G401 (cell line): ENCODE measurements around the gene DGUOK. TPM values are rescaled to one million over a fixed set of nuclear protein-coding genes. Genes with fewer than 3 reads are reported as not detected.
A peak's percentile ranks its signal among the peaks of the same experiment; 100 is the strongest.
"Not testable (repeated sequence)": the region's sequence is repeated elsewhere in the genome, so short reads cannot be mapped to it uniquely, and the experiment has no call there.

Source experiments
- DNase-seq: peaks from one replicate; pipeline ENCODE4 v3.0.0-alpha.2; 2015; ENCODE audit warnings: low spot score
- in situ Hi-C: cut with HindIII; loops from 2 replicates; pipeline ENCODE4 v1.10.0; 2016; ENCODE audit warnings: low sequenced_read_pairs, mixed read lengths
- total RNA-seq: library from RNA; depleted of rRNA; stranded (reverse); fragments of >200 nt; shearing (Covaris generic); gene quantifications from 2 replicates; pipeline ENCODE4 v1.2.3, GENCODE V29; 2014

DGUOK gene
- total RNA-seq, 1 experiment from 2014 or later, result 68.9 TPM

DNA sequence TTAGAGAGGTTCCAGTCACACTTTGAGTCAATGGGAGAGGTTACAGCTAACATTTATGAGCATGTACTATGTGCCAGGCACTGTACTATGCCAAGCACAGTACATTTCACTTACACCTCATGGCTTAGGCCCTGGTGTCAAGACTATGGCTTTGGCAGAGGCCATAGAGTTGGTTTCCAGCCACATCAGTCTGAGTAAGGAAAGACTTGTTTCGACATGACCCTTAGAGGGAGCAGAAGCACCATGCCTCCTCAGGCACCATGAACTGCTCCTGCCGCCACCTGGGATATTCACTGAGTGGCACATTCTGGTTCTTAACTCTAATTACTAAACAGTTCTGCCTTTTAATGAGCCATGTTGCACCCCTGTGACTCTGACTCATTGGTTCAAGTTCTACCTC is 12.7 kb downstream of the DGUOK start:
- no peak for DNase-seq
- in situ Hi-C loops, result no loop called here

DNA sequence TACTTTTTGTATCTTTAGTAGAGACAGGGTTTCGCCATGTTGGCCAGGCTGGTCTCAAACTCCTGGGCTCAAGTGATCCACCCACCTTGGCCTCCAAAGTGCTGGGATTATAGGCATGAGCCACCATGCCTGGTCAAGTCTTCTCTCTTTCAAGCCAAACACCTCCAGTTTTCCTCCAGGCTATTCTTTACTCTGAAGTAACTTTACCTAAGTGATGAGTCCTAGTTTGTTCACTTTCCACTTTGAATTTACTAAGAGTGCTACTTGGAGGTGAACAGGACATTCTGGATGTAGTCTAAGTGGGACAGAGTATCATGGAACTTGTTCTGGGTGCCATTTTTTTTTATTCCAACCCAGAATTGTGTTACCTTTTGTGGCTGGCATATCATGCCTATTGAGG is 13.4 kb downstream of the DGUOK start:
- DNase-seq, in situ Hi-C loops: not testable (repeated sequence)

DNA sequence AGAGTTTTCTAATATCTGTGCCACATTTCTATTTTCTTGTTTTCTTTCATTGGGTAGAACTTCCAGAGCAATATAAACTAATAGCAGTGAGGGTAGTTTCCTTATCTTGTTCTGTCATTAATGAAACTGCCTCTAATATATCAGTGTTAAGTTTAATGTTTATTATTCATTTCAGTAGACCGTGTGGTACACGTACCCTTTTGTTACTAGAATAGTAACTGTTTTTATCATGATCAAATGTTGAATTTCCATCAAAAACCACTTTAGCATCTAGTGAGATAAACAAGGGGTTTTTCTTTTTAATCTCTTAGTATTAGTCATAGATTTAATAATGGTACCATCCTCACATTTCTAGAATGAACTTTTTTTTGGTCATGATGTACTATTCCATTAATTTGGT is 16.0 kb downstream of the DGUOK start:
- DNase-seq, result no peak
- in situ Hi-C loops, result no loop called here

DNA sequence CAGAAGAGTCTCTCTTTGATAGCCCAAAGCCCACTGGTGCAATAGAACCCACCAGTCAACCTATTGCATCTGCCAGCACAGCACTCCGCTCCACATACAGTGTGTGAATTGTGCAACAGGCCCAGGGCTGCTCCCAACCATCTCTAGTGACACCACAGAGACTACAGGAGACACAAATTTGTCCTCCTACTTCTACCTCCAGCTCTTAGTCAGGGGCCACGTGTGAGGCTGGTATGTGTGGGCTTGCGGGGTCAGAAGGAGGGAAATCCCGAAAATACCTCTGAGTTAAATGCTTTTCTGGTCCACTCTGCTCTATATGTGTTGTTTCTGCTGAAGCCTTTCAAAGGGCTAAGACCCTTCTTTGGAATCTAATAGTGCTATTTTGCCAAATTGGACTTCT is 18.0 kb downstream of the DGUOK start:
- no peak for DNase-seq
- in situ Hi-C loops, result no loop called here

DNA sequence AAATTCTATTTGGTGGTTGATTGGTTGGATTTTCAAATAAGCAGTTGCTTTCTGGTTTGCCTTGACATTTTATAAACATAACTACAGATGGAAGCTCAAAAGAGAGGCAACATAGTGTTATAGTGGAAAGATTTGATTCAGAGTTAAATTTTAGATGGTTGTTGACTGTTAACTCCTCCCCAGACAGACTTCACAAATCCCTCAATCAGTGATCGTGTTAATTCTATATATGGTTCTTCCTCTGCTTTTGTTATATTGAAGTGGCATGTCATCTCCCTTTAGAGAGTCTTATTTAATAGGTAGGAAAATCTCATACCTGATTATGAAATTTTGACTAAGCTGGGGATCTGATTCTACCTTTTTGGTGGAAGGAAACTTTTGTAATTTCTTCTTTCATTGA is 19.5 kb downstream of the DGUOK start:
- in situ Hi-C loops, result no loop called here

DNA sequence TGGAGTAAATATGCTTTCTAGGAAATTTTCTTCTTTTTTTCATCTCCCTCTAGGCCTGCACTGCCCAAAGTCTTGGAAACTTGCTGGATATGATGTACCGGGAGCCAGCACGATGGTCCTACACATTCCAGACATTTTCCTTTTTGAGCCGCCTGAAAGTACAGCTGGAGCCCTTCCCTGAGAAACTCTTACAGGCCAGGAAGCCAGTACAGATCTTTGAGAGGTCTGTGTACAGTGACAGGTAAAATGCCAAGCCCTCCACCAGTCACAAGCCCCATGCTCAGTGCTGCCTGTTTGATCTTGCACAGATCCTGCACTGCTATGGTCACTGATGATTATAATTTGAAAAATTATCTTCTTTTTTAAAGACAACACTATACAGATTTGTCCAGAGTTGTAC is 20.0 kb downstream of the DGUOK start:
- no peak for DNase-seq
- in situ Hi-C loops, result no loop called here

More for the DNA sequence above, 19.5 kb downstream of the DGUOK start:
- DNase-seq, result no peak

DNA sequence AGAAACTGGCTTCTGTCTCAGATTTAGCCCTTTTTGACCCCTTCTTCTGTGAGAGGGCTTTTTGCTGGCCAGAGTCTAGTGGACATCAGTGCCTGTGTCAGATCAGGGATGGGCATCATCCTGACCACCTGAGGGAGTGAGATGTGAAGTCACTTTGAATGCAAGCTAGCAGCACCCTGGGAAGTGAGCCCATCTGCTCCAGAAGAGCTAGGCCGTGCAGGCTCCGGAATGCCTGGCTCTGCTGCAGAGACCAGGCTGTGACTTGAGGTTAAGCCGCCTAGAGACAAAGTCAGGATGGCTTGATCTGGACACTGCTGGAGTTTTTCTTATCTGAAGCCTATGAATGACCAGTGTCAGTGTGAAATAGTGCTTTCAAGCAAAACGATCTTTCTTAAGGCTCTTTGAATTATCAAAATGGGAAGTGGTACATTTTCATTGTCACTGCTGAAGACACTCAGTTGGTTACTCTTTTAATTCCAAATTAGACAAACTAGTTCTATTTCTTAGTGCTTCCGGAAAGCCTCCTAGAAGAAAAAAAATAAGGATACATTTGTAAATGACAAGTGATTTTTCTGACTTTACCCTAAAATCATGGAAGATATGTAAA is 20.8 kb downstream of the DGUOK start:
- in situ Hi-C loops, result no loop called here
- peak; percentile 87 for DNase-seq

DNA sequence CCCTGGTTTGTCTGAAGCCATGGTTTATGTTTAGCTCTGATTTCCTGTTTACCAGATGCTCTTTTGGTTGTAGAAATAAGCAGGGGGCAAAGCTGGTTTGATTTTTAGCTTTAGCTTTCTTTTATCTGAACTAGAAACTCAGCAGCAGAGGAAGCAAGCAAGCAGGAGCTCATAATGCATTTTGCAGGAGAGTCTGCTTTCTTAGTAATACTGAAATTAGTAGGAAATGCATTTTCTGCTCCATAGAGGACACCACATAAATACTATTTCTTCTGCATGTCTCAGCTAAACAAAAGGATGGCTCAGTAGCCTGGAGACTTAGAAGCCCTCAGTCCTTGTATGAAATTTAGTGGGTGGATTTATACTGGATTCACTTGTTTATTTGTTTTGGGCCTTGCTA is 23.1 kb downstream of the DGUOK start:
- in situ Hi-C loops, result no loop called here
- no peak for DNase-seq

DNA sequence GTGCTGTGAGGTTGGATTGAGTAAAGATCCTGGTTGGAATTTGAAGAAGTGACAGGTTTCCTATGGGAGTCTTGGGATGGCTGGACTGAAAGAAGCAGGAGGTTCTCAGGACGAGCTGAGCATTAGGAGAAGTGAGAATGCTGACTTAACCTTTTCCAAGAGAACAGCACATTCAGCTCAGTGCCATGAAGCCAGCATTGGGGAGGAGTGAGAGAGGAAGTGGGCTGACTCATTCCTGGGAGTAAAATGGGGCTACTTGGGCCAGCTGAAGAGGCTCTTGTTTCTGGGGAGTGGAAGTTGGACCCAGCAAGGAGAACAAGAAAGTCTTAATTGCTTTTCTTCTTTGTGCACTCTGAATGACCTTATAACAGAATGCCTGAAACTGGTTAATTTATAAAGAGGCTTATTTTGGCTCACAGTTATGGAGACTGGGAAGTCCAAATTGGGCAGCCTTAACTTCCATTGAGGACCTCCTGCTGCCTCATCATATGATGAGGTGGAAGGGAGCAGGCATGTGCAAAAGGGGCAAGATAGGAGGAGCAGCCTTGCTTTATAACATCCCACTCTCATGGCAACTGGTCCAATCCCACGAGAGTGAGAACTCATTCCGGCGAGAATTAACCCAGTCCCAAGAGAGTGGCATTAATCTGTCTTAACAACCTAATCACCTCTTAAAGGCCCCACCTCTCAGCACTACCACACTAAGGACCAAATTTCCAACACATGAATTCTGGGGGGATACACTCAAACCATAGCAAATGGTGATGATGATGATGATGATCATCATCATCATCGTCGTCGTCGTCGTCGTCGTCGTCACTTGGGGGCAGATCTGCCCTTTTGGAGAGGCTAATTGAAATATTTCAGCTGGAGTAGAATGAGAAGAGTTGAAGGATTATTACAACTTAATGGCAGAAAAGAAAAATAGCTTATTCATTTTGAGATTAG is 26.1 kb downstream of the DGUOK start:
- in situ Hi-C loops, result no loop called here

DNA sequence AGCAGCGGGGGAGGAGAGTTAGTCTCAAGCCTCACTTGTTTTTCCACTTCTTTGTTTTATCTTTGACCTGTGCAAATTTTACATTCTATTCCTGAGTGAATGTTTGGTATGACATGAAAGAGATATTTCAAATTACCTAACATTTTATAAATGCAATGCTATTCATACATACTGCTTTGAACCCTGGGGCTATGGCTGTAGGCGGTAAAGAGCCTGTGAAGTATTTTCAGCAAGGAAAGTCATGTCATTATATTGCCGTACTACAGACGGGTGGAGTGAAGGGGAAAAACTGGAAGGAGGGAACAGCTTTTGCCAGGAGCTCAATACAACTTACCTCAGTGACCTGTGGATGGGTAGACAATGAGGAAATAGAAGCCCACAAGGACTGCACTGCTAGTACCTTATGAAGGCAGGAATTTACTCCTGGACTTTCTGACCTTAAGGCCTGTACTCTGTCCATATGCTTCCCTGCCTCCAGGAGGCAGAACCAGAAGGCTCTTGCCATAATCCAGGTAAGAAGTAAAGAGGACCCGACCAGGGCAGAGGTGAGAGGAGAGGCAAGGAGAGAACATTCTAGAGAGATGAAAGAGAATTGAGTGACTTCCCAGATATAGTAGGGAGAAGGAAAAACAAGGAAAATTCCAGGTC is 29.7 kb downstream of the DGUOK start:
- DNase-seq, result no peak
- in situ Hi-C loops, result no loop called here

More for the DNA sequence above, 26.1 kb downstream of the DGUOK start:
- no peak for DNase-seq

DNA sequence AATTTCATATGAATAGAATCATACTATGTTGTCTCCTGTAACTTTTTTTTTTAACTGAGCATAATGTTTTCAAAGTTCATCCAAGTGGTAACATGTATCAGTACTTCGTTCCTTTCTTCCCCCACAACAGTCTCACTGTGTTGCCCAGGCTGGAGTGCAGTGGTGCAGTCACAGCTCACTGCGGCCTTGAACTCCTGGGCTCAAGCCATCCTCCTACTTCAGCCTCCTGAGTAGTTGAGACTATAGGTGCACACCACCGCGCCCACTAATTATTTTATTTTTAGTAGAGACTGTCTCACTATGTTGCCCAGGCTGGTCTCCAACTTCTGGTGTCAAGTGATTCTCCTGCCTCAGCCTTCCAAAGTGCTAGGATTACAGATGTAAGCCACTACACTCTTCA is 34.6 kb downstream of the DGUOK start:
- DNase-seq, result no peak
- in situ Hi-C loops, result no loop called here

DNA sequence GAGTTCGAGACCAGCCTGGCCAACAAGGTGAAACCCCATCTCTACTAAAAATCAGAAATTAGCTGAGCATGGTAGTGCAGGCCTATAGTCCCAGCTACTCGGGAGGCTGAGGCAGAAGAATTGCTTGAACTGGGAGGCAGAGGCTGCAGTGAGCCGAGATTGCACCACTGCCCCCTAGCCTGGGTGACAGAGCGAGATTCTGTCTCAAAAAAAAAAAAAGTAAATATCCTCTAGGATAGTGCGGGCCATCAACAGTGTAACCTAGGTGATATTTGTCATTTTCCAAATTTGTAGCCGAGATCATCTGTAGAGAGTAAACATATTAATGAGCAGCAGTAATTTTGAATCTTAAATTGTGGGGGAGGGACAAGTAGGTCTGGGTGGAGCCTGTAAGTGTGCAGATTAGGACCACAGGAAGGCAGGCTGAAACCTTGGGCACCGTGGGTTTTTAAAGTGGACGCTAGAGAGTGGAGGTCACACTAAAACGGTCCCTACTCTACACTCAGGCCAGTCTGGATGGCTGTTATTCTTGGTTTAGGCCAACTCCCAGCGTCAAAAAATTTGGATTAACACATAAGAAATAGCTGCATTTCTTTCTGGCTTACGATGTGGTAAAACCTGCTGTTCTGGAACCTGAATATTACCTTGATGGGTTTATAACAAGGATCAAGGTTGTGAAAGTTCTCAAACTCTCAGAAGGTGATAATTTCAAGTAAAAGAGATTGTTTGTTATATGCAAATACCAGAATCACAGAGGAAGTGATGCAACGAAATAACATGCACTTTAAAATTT is 35.3 kb downstream of the DGUOK start:
- in situ Hi-C loops, result no loop called here
- DNase-seq, result no peak

DNA sequence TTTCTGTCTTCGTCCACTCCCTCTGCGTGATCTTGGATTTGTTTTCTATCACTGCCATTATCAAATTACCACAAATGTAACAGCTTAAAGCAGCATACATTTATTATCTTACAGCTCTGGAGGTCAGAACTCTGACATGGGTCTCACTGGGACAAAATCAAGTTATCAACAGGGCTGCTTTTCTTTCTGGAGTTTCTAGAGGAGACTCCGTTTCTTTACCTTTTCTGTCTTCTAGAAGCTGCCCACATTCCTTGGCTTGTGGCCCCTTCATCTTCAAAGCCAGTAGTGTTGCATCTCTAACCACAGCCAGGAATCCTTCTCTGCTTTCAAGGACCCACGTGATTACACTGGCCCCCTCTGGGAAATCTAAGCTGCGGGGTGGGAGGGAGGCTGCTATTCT is 36.1 kb downstream of the DGUOK start:
- in situ Hi-C loops, result no loop called here
- no peak for DNase-seq

DNA sequence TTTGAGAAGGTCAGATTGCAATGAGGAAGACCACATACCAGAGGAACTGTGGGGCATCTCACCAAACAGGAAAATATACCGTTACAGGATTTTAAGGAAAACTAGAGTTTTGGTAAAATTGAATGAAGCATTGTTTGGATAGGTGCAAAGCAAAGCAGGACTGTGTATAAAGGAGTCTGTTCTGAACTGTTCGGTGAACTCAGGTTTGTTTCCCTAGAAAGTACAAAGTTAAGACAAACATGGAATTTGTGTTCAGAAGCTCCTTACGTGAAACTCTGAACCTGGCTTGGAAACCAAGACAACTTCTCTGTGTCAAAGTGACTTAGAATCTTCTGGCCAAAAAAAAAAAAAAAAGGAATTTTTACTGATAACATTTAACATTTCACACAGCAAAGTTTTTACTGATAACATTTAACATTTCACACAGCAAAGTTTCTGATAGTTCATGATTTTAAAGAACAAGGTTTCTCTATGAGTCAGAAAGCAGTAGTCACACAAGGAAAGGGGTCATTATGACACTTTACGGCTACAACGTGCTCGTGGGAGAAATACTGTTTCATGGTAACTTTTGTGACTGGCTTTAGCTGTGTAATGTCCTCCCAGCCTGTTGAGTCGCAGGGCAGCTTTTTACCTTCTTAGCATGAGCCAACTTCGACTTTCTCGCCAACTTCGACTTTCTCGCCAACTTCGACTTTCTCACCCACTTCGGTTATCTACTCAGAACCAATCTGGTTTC is 36.9 kb downstream of the DGUOK start:
- in situ Hi-C loops, result no loop called here
- no peak for DNase-seq

DNA sequence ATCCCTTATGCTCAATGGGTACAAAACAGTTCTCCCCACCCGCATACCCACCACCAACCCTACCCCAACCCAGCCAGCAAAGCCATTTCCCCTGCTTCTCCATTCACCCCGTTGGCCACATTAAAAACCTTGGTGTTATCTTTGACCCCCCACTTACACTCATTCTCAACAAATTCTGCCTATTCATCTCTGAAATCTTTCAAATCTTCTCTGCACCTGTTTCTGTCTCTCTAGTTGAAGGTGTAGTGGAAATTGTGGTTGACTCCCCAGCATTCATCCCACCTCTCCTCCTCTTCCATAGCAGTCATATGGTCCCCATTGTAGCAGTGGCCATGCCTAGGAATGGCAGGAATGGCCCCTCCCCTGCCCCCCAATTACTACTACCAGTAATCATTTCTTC is 37.5 kb downstream of the DGUOK start:
- in situ Hi-C loops, result no loop called here

DNA sequence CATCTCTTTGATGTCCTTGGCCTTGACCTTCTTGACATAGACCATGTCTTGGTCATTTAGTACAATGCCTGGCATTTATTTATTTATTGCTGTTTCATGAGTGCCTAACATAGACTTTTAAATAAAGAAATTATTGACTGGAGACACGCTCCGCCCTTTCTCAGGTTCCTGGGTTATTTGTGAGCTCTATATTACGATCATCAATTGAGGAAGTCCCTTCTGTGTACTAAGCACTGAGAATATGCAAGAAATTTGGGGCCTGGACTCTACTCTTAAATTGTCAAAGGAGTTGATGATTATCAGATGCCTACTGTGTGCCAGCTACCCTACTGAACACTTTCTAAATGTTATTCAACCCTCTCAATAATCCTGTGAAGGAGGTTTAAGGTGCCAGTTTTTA is 38.4 kb downstream of the DGUOK start:
- in situ Hi-C loops, result no loop called here

More for the DNA sequence above, 37.5 kb downstream of the DGUOK start:
- DNase-seq, result no peak

DNA sequence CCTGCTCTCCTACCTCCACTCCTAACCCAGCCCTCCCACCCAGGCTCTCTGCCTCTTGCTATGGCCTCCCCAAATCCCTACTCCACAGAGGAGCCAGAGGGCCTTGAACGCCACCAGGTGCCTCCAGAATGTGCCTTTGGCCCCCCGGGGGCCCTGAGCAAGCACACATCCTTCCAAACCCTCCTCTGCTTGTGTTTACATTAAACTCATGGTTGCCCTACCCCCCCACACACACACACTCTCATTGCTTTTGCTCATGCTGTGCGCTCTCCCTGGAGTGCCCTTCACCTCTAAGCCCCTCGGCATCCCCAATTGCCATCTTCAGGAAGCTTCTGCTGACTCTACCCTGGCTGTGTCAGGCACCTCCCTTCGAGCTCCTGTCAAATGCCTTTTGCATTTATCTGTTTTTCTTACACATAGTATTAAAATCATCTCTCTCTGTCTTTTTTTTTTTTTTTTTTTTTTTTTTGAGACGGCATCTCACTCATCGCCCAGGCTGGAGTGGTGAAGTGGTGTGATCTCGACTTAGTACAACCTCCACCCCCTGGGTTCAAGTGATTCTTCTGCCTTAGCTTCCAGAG is 41.8 kb downstream of the DGUOK start:
- DNase-seq, result no peak
- in situ Hi-C loops, result no loop called here

More for the DNA sequence above, 38.4 kb downstream of the DGUOK start:
- no peak for DNase-seq

DNA sequence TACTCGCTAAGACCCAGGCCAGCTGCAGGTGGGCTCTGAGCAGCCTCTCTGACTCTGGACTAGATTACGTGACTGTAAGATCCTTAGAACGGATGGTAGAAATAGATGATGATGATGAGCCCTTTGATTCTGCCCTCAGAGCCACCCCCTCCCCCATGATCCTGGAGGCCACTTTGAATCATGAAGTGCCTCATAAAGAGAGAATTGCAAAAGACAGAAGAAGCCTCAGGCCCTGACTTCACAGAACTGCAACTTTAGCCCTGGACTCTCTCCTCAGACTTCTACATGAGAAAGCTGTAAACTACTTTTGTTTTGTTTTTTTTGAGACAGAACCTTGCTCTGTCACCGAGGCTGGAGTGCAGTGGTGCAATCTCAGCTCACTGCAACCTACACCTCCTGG is 42.7 kb downstream of the DGUOK start:
- DNase-seq, result no peak
- in situ Hi-C loops, result no loop called here
